ENCODE results near the gene SCAND1.

SCAND1 gene

GRCh38 chr20:35984382-35984781 is 30.1 kb upstream of the SCAND1 start:
- Histone ChIP-seq H3K9ac (no peak overlapping the region), H3K4me3 (no peak overlapping the region), H3K36me3 (no peaks in the 10 kb centered on the region), H3K27me3 (no peaks in the 10 kb centered on the region), H3K4me1 (no peaks in the 10 kb centered on the region), H3K27ac (no peak overlapping the region), H3K9me3 (no peaks in the 10 kb centered on the region), H4K20me1 (no peaks in the 10 kb centered on the region), H3K4me2 (no peak overlapping the region)
- TF ChIP-seq Cebpa-rat (IDR thresholded peaks at IDR 0.05) = no peak

DNA sequence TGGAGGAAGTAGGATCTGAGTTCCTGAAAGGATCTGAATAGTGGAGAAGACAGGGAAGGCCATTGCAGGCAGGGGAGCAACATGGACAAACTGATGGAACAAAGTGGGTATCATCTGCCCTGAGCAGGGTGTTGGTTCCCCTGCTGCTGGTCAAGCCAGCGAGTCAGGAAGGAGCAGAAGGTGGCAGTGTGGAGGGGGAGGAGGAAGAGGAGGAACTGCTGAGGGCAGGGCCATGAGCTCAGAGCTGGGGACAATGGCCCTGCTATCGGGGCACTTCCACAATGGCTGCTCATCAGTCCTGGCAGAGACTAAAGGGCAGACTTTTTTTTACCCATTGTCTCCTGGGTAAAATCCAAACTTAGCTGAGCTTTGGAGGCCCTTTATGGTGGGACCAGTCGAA is 27.7 kb upstream of the SCAND1 start:
- no peak overlapping the region for H3K4me3 ChIP-seq
- no peaks in the 10 kb centered on the region for H4K20me1 ChIP-seq
- no peak overlapping the region for H3K9ac ChIP-seq
- no peaks in the 10 kb centered on the region for H3K27me3 ChIP-seq
- no peaks in the 10 kb centered on the region for H3K4me1 ChIP-seq
- no peak overlapping the region for H3K27ac ChIP-seq
- H3K9me3 ChIP-seq = no peaks in the 10 kb centered on the region
- TF ChIP-seq Cebpa-rat (IDR thresholded peaks at IDR 0.05) = no peak
- H3K36me3 ChIP-seq = no peaks in the 10 kb centered on the region
- H3K4me2 ChIP-seq = no peak overlapping the region

DNA sequence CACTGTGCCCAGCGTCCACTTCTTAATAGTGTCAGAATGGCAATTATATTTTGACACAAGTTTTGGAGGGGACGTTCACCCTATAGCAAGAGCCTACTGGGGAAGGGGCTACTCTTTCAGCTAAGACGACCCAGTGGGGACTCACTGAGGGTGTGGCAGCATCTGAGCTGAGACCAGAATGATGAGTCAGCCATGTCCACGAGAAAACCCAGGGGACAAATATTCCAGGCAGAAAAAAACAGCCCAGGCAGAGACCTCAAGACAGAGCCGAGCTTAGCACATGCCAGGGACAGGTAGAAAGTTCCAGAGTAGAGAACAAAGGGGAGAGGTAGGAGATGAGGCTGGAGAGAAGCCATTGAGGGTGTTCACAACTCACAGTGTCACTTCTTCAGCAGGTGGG is 25.2 kb upstream of the SCAND1 start:
- Histone ChIP-seq H3K9ac (no peak overlapping the region), H3K4me1 (no peaks in the 10 kb centered on the region), H3K4me3 (no peak overlapping the region), H3K27ac (no peak overlapping the region), H3K9me3 (no peaks in the 10 kb centered on the region), H3K4me2 (no peak overlapping the region), H3K36me3 (no peaks in the 10 kb centered on the region), H3K27me3 (no peaks in the 10 kb centered on the region), H4K20me1 (no peaks in the 10 kb centered on the region)
- no peak for TF ChIP-seq Cebpa-rat (IDR thresholded peaks at IDR 0.05)

DNA sequence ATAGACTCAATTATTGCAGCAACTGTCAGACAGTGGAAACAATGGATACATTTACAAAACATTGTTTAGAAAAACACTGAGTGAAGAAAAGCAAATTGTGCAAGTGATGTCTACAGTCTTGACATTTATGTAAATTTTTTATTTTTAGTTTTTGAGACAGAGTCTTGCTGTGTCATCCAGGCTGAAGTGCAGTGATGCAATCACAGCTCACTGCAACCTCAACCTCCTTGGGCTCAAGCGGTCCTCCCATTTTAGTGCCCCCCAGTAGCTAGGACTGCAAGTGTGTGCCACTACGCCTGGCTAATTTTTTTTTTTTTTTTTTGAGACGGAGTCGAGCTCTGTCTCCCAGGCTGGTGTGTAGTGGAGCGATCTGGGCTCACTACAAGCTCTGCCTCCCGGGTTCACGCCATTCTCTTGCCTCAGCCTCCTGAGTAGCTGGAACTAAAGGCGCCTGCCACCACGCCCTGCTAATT is 23.8 kb upstream of the SCAND1 start:
- H3K4me1 ChIP-seq = no peaks in the 10 kb centered on the region
- H3K9me3 ChIP-seq = no peaks in the 10 kb centered on the region
- H3K36me3 ChIP-seq = no peaks in the 10 kb centered on the region
- H4K20me1 ChIP-seq = no peaks in the 10 kb centered on the region
- H3K4me3 ChIP-seq = no peak overlapping the region
- no peak for TF ChIP-seq Cebpa-rat (IDR thresholded peaks at IDR 0.05)
- no peak overlapping the region for H3K4me2 ChIP-seq
- H3K27ac ChIP-seq = no peak overlapping the region
- no peak overlapping the region for H3K9ac ChIP-seq
- no peaks in the 10 kb centered on the region for H3K27me3 ChIP-seq

GRCh38 chr20:35975576-35976373 is 21.5 kb upstream of the SCAND1 start:
- H3K9ac ChIP-seq = no peak overlapping the region
- no peak overlapping the region for H3K27ac ChIP-seq
- H3K4me1 ChIP-seq = no peaks in the 10 kb centered on the region
- no peaks in the 10 kb centered on the region for H3K9me3 ChIP-seq
- H3K4me3 ChIP-seq = no peak overlapping the region
- no peaks in the 10 kb centered on the region for H3K36me3 ChIP-seq
- H4K20me1 ChIP-seq = no peaks in the 10 kb centered on the region
- TF ChIP-seq Cebpa-rat (IDR thresholded peaks at IDR 0.05) = no peak
- H3K4me2 ChIP-seq = no peak overlapping the region
- H3K27me3 ChIP-seq = no peaks in the 10 kb centered on the region

DNA sequence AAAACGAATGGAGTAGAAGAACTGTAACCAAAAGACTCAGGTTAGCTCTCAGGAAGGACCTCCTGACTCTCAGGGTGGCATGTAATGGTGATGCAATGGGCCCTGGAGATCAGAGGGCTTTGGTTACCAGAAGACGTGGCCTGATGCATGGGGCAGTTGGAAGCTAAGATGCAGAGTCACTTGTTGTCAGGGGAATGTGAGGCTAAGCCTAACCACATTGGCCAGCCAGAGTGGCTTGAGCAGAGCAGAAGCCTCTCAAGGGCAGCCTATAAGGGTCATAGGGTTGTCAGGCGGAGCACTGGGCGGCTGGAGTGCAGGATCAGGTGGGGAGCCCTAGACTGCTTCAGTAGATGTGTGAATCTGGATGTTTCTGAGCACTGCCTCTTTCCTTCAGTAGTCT is 20.0 kb upstream of the SCAND1 start:
- no peak overlapping the region for H3K4me3 ChIP-seq
- no peaks in the 10 kb centered on the region for H4K20me1 ChIP-seq
- H3K4me1 ChIP-seq = no peaks in the 10 kb centered on the region
- H3K27ac ChIP-seq = no peak overlapping the region
- no peak overlapping the region for H3K4me2 ChIP-seq
- no peak overlapping the region for H3K9ac ChIP-seq
- H3K36me3 ChIP-seq = no peaks in the 10 kb centered on the region
- no peaks in the 10 kb centered on the region for H3K9me3 ChIP-seq
- TF ChIP-seq Cebpa-rat (IDR thresholded peaks at IDR 0.05) = no peak
- H3K27me3 ChIP-seq = no peaks in the 10 kb centered on the region

DNA sequence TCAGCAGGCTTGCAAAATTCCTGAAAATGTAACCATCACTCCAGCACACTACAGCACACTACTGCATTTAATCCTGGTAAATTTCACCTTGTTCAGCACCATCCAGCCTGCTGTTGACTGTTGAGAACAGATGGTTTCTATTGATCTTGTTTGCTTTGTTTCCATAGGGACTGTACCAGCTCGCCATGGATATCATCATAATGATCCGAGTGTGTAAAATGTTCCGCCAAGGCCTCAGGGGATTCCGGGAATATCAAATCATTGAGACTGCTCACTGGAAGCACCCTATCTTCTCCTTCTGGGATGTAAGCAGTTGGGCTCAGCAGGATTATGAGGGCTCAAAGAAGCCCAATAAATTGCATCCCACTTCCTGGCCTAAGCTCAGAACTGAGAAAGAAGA is 18.2 kb upstream of the SCAND1 start:
- no peak overlapping the region for H3K4me2 ChIP-seq
- no peaks in the 10 kb centered on the region for H3K4me1 ChIP-seq
- no peak overlapping the region for H3K4me3 ChIP-seq
- no peaks in the 10 kb centered on the region for H3K27me3 ChIP-seq
- H3K36me3 ChIP-seq = no peaks in the 10 kb centered on the region
- no peak for TF ChIP-seq Cebpa-rat (IDR thresholded peaks at IDR 0.05)
- H3K9me3 ChIP-seq = no peaks in the 10 kb centered on the region
- H3K9ac ChIP-seq = no peak overlapping the region
- no peak overlapping the region for H3K27ac ChIP-seq
- no peaks in the 10 kb centered on the region for H4K20me1 ChIP-seq

- H3K9ac ChIP-seq = no peak overlapping the region
- TF ChIP-seq Cebpa-rat (IDR thresholded peaks at IDR 0.05) = no peak
- H3K9me3 ChIP-seq = no peaks in the 10 kb centered on the region
- H3K4me3 ChIP-seq = no peak overlapping the region
- no peaks in the 10 kb centered on the region for H3K4me1 ChIP-seq
- no peak overlapping the region for H3K27ac ChIP-seq
- H3K36me3 ChIP-seq = no peaks in the 10 kb centered on the region
- no peaks in the 10 kb centered on the region for H4K20me1 ChIP-seq
- no peak overlapping the region for H3K4me2 ChIP-seq
- H3K27me3 ChIP-seq = no peaks in the 10 kb centered on the region
Measured at GRCh38 chr20:35971981-35972380, 17.7 kb upstream of the SCAND1 start.

DNA sequence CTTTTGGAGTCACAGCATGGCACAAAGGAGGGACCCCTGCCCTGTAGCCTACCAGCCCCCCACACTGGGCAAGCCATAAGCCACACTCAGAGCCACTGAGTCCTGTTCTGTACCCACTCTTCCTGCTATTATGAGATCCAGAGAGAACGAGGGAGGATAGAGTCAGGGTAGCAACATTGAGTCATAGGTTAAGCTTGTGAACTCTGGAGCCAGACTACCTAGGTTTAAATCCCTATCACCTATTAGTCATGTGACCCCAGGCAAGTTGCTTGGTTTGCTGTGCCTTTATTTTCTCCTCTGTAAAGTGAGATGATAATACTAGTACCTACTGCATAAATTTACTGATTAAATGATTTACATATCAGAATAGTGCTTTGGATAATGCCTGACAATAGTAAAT is 14.6 kb upstream of the SCAND1 start:
- no peaks in the 10 kb centered on the region for H4K20me1 ChIP-seq
- H3K27me3 ChIP-seq = no peaks in the 10 kb centered on the region
- H3K4me2 ChIP-seq = no peak overlapping the region
- no peaks in the 10 kb centered on the region for H3K4me1 ChIP-seq
- no peaks in the 10 kb centered on the region for H3K36me3 ChIP-seq
- TF ChIP-seq Cebpa-rat (IDR thresholded peaks at IDR 0.05) = no peak
- no peak overlapping the region for H3K27ac ChIP-seq
- H3K4me3 ChIP-seq = no peak overlapping the region
- H3K9me3 ChIP-seq = no peaks in the 10 kb centered on the region
- no peak overlapping the region for H3K9ac ChIP-seq

- TF ChIP-seq Cebpa-rat (IDR thresholded peaks at IDR 0.05) = no peak
- Histone ChIP-seq H3K4me2 (no peak within 1 kb of the TSS), H3K27me3 (no peaks in the 10 kb centered on the region), H4K20me1 (no peaks in the 10 kb centered on the region), H3K9ac (no peak within 1 kb of the TSS), H3K4me1 (no peaks in the 10 kb centered on the region), H3K36me3 (no peaks in the 10 kb centered on the region), H3K9me3 (no peaks in the 10 kb centered on the region), H3K27ac (no peak within 1 kb of the TSS), H3K4me3 (no peak within 1 kb of the TSS)
Measured at GRCh38 chr20:35967979-35968640, 13.8 kb upstream of the SCAND1 start, which contains the start of gene CNBD2. Gene CNBD2 (plus strand): TSS chr20:35968590. CDS start chr20:35968763, 173 bp downstream.

Measured in BLaER1 (cell line).